Measurements from ENCODE around the gene FHDC1.

FHDC1 gene

GRCh38 chr4:152973629-152974467 is 37.7 kb downstream of the FHDC1 start:
- H3K23ac ChIP-seq (ENCODE audit: low read length): no peak overlapping the region
- H3K4ac ChIP-seq (ENCODE audit: low read depth, low read length): no peak overlapping the region
- H3K36me3 ChIP-seq (ENCODE audit: control insufficient read depth, insufficient read depth, low read length): peaks cover 2% of the 10 kb centered on the region
- H2BK15ac ChIP-seq (replicated peaks; ENCODE audit: low read depth): no peak overlapping the region
- no peak overlapping the region for H3K4me2 ChIP-seq (ENCODE audit: low read length)
- no peak overlapping the region for H3K9ac ChIP-seq (ENCODE audit: low read length)
- H3K56ac ChIP-seq (ENCODE audit: low read length): no peak overlapping the region
- no peaks in the 10 kb centered on the region for H3K79me1 ChIP-seq (ENCODE audit: low read length)
- WGBS (ENCODE audit: extremely low coverage, insufficient coverage, low lambda C conversion rate): no CpG with 5 or more reads among the region's 9 CpGs
- no peak overlapping the region for H4K8ac ChIP-seq (ENCODE audit: low read depth, low read length)
- no peak overlapping the region for H2AK5ac ChIP-seq (ENCODE audit: low read length)
- H3K4me1 ChIP-seq (ENCODE audit: control insufficient read depth, low read depth, low read length): no peaks in the 10 kb centered on the region
- H3K79me2 ChIP-seq (ENCODE audit: control insufficient read depth, insufficient read depth, low read length): no peaks in the 10 kb centered on the region
- H3K27me3 ChIP-seq (ENCODE audit: insufficient read depth, low read length, poor library complexity): no peaks in the 10 kb centered on the region
- H2BK120ac ChIP-seq (ENCODE audit: low read depth, low read length): no peak overlapping the region
- H4K5ac ChIP-seq (ENCODE audit: low read length): no peak overlapping the region
- no peak for DNase-seq
- H3K18ac ChIP-seq (ENCODE audit: low read length): no peak overlapping the region
- no peak overlapping the region for H3K27ac ChIP-seq (ENCODE audit: low read depth, low read length)
- no peak overlapping the region for H3K4me3 ChIP-seq (ENCODE audit: low read length)
- H2BK5ac ChIP-seq (ENCODE audit: low read length): no peak overlapping the region

- no peak overlapping the region for H2BK120ac ChIP-seq (ENCODE audit: low read depth, low read length)
- no CpG with 5 or more reads among the region's 28 CpGs for WGBS (ENCODE audit: extremely low coverage, insufficient coverage, low lambda C conversion rate)
- no peak overlapping the region for H3K18ac ChIP-seq (ENCODE audit: low read length)
- H3K9ac ChIP-seq (ENCODE audit: low read length): no peak overlapping the region
- no peak overlapping the region for H4K8ac ChIP-seq (ENCODE audit: low read depth, low read length)
- no peaks in the 10 kb centered on the region for H3K4me1 ChIP-seq (ENCODE audit: control insufficient read depth, low read depth, low read length)
- no peaks in the 10 kb centered on the region for H3K79me1 ChIP-seq (ENCODE audit: low read length)
- H3K23ac ChIP-seq (ENCODE audit: low read length): no peak overlapping the region
- no peak overlapping the region for H3K27ac ChIP-seq (ENCODE audit: low read depth, low read length)
- no peaks in the 10 kb centered on the region for H3K27me3 ChIP-seq (ENCODE audit: insufficient read depth, low read length, poor library complexity)
- no peak overlapping the region for H3K4me3 ChIP-seq (ENCODE audit: low read length)
- H4K5ac ChIP-seq (ENCODE audit: low read length): no peak overlapping the region
- no peak overlapping the region for H3K4me2 ChIP-seq (ENCODE audit: low read length)
- DNase-seq: no peak
- H3K56ac ChIP-seq (ENCODE audit: low read length): no peak overlapping the region
- H3K79me2 ChIP-seq (ENCODE audit: control insufficient read depth, insufficient read depth, low read length): no peaks in the 10 kb centered on the region
- no peak overlapping the region for H2BK5ac ChIP-seq (ENCODE audit: low read length)
- no peak overlapping the region for H2AK5ac ChIP-seq (ENCODE audit: low read length)
- no peak overlapping the region for H3K4ac ChIP-seq (ENCODE audit: low read depth, low read length)
- H2BK15ac ChIP-seq (replicated peaks; ENCODE audit: low read depth): no peak overlapping the region
- H3K36me3 ChIP-seq (ENCODE audit: control insufficient read depth, insufficient read depth, low read length): peaks cover 2% of the 10 kb centered on the region
These were observed 38.6 kb downstream of the FHDC1 start for GRCh38 chr4:152974468-152975379.

GRCh38 chr4:152975380-152976211 is 39.5 kb downstream of the FHDC1 start:
- Histone ChIP-seq H4K5ac (ENCODE audit: low read length) (no peak overlapping the region), H2BK120ac (ENCODE audit: low read depth, low read length) (no peak overlapping the region), H2AK5ac (ENCODE audit: low read length) (no peak overlapping the region), H3K9ac (ENCODE audit: low read length) (no peak overlapping the region), H3K79me2 (ENCODE audit: control insufficient read depth, insufficient read depth, low read length) (no peaks in the 10 kb centered on the region), H3K27me3 (ENCODE audit: insufficient read depth, low read length, poor library complexity) (no peaks in the 10 kb centered on the region), H3K4ac (ENCODE audit: low read depth, low read length) (no peak overlapping the region), H3K36me3 (ENCODE audit: control insufficient read depth, insufficient read depth, low read length) (peaks cover 2% of the 10 kb centered on the region), H2BK5ac (ENCODE audit: low read length) (no peak overlapping the region), H3K4me1 (ENCODE audit: control insufficient read depth, low read depth, low read length) (no peaks in the 10 kb centered on the region), H3K18ac (ENCODE audit: low read length) (no peak overlapping the region), H4K8ac (ENCODE audit: low read depth, low read length) (no peak overlapping the region), H3K4me2 (ENCODE audit: low read length) (no peak overlapping the region), H3K79me1 (ENCODE audit: low read length) (no peaks in the 10 kb centered on the region), H3K56ac (ENCODE audit: low read length) (no peak overlapping the region), H2BK15ac (replicated peaks; ENCODE audit: low read depth) (no peak overlapping the region), H3K23ac (ENCODE audit: low read length) (no peak overlapping the region), H3K27ac (ENCODE audit: low read depth, low read length) (no peak overlapping the region), H3K4me3 (ENCODE audit: low read length) (no peak overlapping the region)
- no peak for DNase-seq
- WGBS (ENCODE audit: extremely low coverage, insufficient coverage, low lambda C conversion rate): no CpG with 5 or more reads among the region's 38 CpGs

- Histone ChIP-seq H4K8ac (ENCODE audit: low read depth, low read length) (no peak overlapping the region), H3K4me3 (ENCODE audit: low read length) (no peak overlapping the region), H3K56ac (ENCODE audit: low read length) (no peak overlapping the region), H3K4me2 (ENCODE audit: low read length) (no peak overlapping the region), H3K27me3 (ENCODE audit: insufficient read depth, low read length, poor library complexity) (no peaks in the 10 kb centered on the region), H3K4me1 (ENCODE audit: control insufficient read depth, low read depth, low read length) (no peaks in the 10 kb centered on the region), H2BK5ac (ENCODE audit: low read length) (no peak overlapping the region), H3K79me2 (ENCODE audit: control insufficient read depth, insufficient read depth, low read length) (no peaks in the 10 kb centered on the region), H2BK120ac (ENCODE audit: low read depth, low read length) (no peak overlapping the region), H3K18ac (ENCODE audit: low read length) (no peak overlapping the region), H3K27ac (ENCODE audit: low read depth, low read length) (no peak overlapping the region), H3K23ac (ENCODE audit: low read length) (no peak overlapping the region), H3K9ac (ENCODE audit: low read length) (no peak overlapping the region), H3K4ac (ENCODE audit: low read depth, low read length) (no peak overlapping the region), H3K36me3 (ENCODE audit: control insufficient read depth, insufficient read depth, low read length) (peaks cover 1% of the 10 kb centered on the region), H2AK5ac (ENCODE audit: low read length) (no peak overlapping the region), H3K79me1 (ENCODE audit: low read length) (no peaks in the 10 kb centered on the region), H2BK15ac (replicated peaks; ENCODE audit: low read depth) (no peak overlapping the region), H4K5ac (ENCODE audit: low read length) (no peak overlapping the region)
- no peak for DNase-seq
- no CpG with 5 or more reads among the region's 28 CpGs for WGBS (ENCODE audit: extremely low coverage, insufficient coverage, low lambda C conversion rate)
These were observed 40.2 kb downstream of the FHDC1 start for GRCh38 chr4:152976212-152976761.

- Histone ChIP-seq H3K79me1 (ENCODE audit: low read length) (no peaks in the 10 kb centered on the region), H2BK5ac (ENCODE audit: low read length) (no peak overlapping the region), H4K8ac (ENCODE audit: low read depth, low read length) (no peak overlapping the region), H3K27ac (ENCODE audit: low read depth, low read length) (no peak overlapping the region), H3K56ac (ENCODE audit: low read length) (no peak overlapping the region), H4K5ac (ENCODE audit: low read length) (no peak overlapping the region), H2BK120ac (ENCODE audit: low read depth, low read length) (no peak overlapping the region), H2AK5ac (ENCODE audit: low read length) (no peak overlapping the region), H3K18ac (ENCODE audit: low read length) (no peak overlapping the region), H3K36me3 (ENCODE audit: control insufficient read depth, insufficient read depth, low read length) (no peaks in the 10 kb centered on the region), H3K4me3 (ENCODE audit: low read length) (no peak overlapping the region), H3K9ac (ENCODE audit: low read length) (no peak overlapping the region), H2BK15ac (replicated peaks; ENCODE audit: low read depth) (no peak overlapping the region), H3K4me2 (ENCODE audit: low read length) (no peak overlapping the region), H3K4me1 (ENCODE audit: control insufficient read depth, low read depth, low read length) (peaks cover 4% of the 10 kb centered on the region), H3K27me3 (ENCODE audit: insufficient read depth, low read length, poor library complexity) (no peaks in the 10 kb centered on the region), H3K79me2 (ENCODE audit: control insufficient read depth, insufficient read depth, low read length) (no peaks in the 10 kb centered on the region), H3K4ac (ENCODE audit: low read depth, low read length) (no peak overlapping the region), H3K23ac (ENCODE audit: low read length) (no peak overlapping the region)
- WGBS (ENCODE audit: extremely low coverage, insufficient coverage, low lambda C conversion rate): no CpG with 5 or more reads among the region's 10 CpGs
- DNase-seq: no peak
These were observed 43.7 kb downstream of the FHDC1 start for GRCh38 chr4:152979731-152980330.
